Astrocyte of the cerebellum (primary cell): ENCODE data around the gene PDCD1.
"Not testable (repeated sequence)": the region's sequence is repeated elsewhere in the genome, so short reads cannot be mapped to it uniquely, and the experiment has no call there.

Source experiments
- DNase-seq: peaks from one replicate; pipeline ENCODE4 v3.0.0-alpha.2; 2011; ENCODE audit warnings: low read depth
- H3K4me3 ChIP-seq: 2 replicates; pipeline ENCODE4 v1.5.1; 2011; ENCODE audit warnings: mild to moderate bottlenecking, low read depth, low read length, moderate library complexity
- CTCF ChIP-seq: IDR thresholded peaks from 2 replicates; pipeline ENCODE4 v1.5.1; 2012; ENCODE audit warnings: low read length, low read depth, moderate library complexity, mild to moderate bottlenecking; ENCODE audit errors: missing control alignments
- in situ Hi-C: cut with HindIII; loops from 2 replicates; pipeline ENCODE4 v1.10.0; 2017; ENCODE audit warnings: low sequenced_read_pairs

The PDCD1 gene

GRCh38 chr2:241821460-241822263 lies 37.0 kb downstream of the PDCD1 start:
- no peak overlapping the region for H3K4me3 ChIP-seq
- in situ Hi-C loops: no loop called here
- DNase-seq: no peak
- no peak for TF ChIP-seq CTCF

- DNase-seq: no peak
- H3K4me3 ChIP-seq: no peak overlapping the region
- in situ Hi-C loops: no loop called here
- no peak for TF ChIP-seq CTCF
Observed at GRCh38 chr2:241820625-241821384, 37.9 kb downstream of the PDCD1 start.

GRCh38 chr2:241819947-241820624 lies 38.6 kb downstream of the PDCD1 start:
- in situ Hi-C loops, DNase-seq, H3K4me3 ChIP-seq: not testable (repeated sequence)

GRCh38 chr2:241818943-241819270 lies 39.8 kb downstream of the PDCD1 start:
- H3K4me3 ChIP-seq: no peak overlapping the region
- in situ Hi-C loops: no loop called here
- no peak for TF ChIP-seq CTCF
- DNase-seq: no peak

GRCh38 chr2:241818229-241818942 lies 40.3 kb downstream of the PDCD1 start:
- no peak for TF ChIP-seq CTCF
- in situ Hi-C loops: no loop called here
- no peak overlapping the region for H3K4me3 ChIP-seq
- DNase-seq: no peak

GRCh38 chr2:241817821-241818215 lies 40.9 kb downstream of the PDCD1 start:
- DNase-seq, H3K4me3 ChIP-seq, in situ Hi-C loops: not testable (repeated sequence)

- no peak overlapping the region for H3K4me3 ChIP-seq
- no peak for DNase-seq
- in situ Hi-C loops: no loop called here
- no peak for TF ChIP-seq CTCF
Observed at GRCh38 chr2:241817126-241817820, 41.4 kb downstream of the PDCD1 start.
